Glutamatergic neuron (in vitro differentiated cells): ENCODE results near the gene GMPR. TPM values are rescaled to one million over a fixed set of nuclear protein-coding genes. Genes with fewer than 3 reads are reported as not detected.

Source experiments
- DNase-seq: peaks from one replicate; pipeline ENCODE4 v3.0.0; 2022
- H3K27ac Mint-ChIP-seq: one replicate; pipeline ENCODE4 v1.8.0; 2020; ENCODE audit warnings: mild to moderate bottlenecking, mixed read lengths, inconsistent platforms; ENCODE audit not compliant: unreplicated experiment
- H3K27me3 Mint-ChIP-seq: one replicate; pipeline ENCODE4 v1.8.0; 2020; ENCODE audit warnings: mild to moderate bottlenecking, moderate library complexity, mixed read lengths, inconsistent platforms; ENCODE audit not compliant: unreplicated experiment
- H3K36me3 Mint-ChIP-seq: one replicate; pipeline ENCODE4 v1.8.0; 2020; ENCODE audit warnings: mild to moderate bottlenecking, mixed read lengths, inconsistent platforms; ENCODE audit not compliant: unreplicated experiment
- H3K4me1 Mint-ChIP-seq: one replicate; pipeline ENCODE4 v1.8.0; 2020; ENCODE audit warnings: mild to moderate bottlenecking, low read depth, mixed read lengths, inconsistent platforms; ENCODE audit not compliant: unreplicated experiment
- H3K4me3 Mint-ChIP-seq: one replicate; pipeline ENCODE4 v1.8.0; 2020; ENCODE audit warnings: mild to moderate bottlenecking, mixed read lengths, inconsistent platforms; ENCODE audit not compliant: unreplicated experiment
- H3K9me3 Mint-ChIP-seq: one replicate; pipeline ENCODE4 v1.8.0; 2020; ENCODE audit warnings: mild to moderate bottlenecking, moderate library complexity, mixed read lengths, inconsistent platforms; ENCODE audit not compliant: unreplicated experiment
- total RNA-seq: library from RNA; stranded (reverse); fragmentation: NEBNext Ultra II Directional; extraction: Animal tissue kit (Norgen Biotek cat#: 25700); gene quantifications from one replicate; pipeline ENCODE4 v1.2.1, GENCODE V29; 2021; ENCODE audit not compliant: unreplicated experiment
- TF ChIP-seq, protein P1 (sequence below): fragments of 200-600 bp; sonication (generic); IDR thresholded peaks from one replicate; pipeline ENCODE4 v1.5.0; 2021; ENCODE audit not compliant: partially characterized antibody, unreplicated experiment

Gene GMPR
- total RNA-seq, 1 donor from 2014 or later = 5.0 TPM

DNA sequence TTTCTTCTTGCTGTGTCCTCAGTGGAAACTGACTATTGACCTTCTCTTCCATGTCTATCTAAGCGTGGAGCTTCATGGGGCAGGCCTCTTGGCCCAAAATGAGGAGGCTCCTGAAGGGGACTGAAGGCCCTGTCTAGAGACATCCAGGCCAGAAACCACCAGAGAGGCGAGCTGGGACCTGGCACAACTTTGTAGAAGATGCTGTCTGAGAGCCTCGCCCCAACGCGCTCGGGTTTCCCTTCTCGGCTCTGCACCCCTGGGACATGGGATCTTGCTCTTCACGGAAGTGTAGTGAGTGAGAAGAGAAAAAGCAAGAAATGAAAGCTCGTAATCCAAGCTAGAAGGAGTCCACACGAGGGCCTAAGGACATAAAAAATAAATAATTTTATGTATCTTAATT lies 96.8 kb downstream of the GMPR start:
- no peak overlapping the region for H3K27ac Mint-ChIP-seq
- TF ChIP-seq, protein P1, sequence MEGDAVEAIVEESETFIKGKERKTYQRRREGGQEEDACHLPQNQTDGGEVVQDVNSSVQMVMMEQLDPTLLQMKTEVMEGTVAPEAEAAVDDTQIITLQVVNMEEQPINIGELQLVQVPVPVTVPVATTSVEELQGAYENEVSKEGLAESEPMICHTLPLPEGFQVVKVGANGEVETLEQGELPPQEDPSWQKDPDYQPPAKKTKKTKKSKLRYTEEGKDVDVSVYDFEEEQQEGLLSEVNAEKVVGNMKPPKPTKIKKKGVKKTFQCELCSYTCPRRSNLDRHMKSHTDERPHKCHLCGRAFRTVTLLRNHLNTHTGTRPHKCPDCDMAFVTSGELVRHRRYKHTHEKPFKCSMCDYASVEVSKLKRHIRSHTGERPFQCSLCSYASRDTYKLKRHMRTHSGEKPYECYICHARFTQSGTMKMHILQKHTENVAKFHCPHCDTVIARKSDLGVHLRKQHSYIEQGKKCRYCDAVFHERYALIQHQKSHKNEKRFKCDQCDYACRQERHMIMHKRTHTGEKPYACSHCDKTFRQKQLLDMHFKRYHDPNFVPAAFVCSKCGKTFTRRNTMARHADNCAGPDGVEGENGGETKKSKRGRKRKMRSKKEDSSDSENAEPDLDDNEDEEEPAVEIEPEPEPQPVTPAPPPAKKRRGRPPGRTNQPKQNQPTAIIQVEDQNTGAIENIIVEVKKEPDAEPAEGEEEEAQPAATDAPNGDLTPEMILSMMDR = no peak
- no peaks in the 10 kb centered on the region for H3K36me3 Mint-ChIP-seq
- no peak for DNase-seq
- no peak overlapping the region for H3K4me3 Mint-ChIP-seq
- H3K27me3 Mint-ChIP-seq = peaks cover 6% of the 10 kb centered on the region
- H3K4me1 Mint-ChIP-seq = peaks cover 35% of the 10 kb centered on the region
- peaks cover 6% of the 10 kb centered on the region for H3K9me3 Mint-ChIP-seq

DNA sequence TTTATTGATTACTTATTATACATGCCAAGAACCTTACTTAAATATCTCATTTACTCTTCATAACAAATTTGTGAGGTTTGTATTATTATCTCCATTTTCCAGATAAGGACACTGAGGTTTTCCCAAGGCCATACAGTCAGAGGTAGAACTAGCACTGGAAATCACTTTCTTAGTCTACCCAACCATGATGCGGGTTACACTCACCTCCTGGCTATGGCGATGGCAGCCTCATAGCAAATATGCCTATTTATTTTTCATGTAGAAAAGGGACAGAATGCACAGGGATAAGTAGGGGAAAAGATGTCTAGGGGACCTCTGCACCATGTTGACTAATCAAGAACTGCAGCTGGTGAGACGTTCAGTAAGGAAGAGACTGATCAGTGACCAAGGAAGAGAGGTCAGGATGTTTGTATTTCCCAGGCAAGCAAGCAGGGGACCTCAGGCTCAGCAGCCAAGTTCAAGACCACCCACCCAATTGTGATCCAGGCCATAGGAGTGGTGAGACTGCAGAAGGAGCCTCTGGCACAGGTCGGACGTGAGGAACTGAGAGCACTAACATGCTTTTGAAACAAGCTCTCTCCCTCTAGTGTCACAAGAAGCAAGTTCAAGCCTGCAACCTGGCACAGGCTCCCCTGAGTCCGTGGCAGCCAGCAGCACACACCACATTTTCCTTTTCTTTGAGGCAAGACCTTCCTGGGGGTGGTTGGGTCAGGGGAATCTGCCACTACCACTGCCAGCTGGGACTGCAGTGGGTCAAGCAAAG lies 97.8 kb downstream of the GMPR start:
- TF ChIP-seq, protein P1 = no peak
- Mint-ChIP-seq H3K27ac (no peak overlapping the region), H3K4me3 (no peak overlapping the region), H3K4me1 (peaks cover 35% of the 10 kb centered on the region), H3K27me3 (peaks cover 6% of the 10 kb centered on the region), H3K9me3 (peaks cover 6% of the 10 kb centered on the region), H3K36me3 (no peaks in the 10 kb centered on the region)
- no peak for DNase-seq

- H3K27me3 Mint-ChIP-seq = peaks cover 6% of the 10 kb centered on the region
- H3K36me3 Mint-ChIP-seq = no peaks in the 10 kb centered on the region
- H3K9me3 Mint-ChIP-seq = peaks cover 6% of the 10 kb centered on the region
- H3K4me1 Mint-ChIP-seq = peaks cover 35% of the 10 kb centered on the region
- no peak overlapping the region for H3K4me3 Mint-ChIP-seq
- H3K27ac Mint-ChIP-seq = no peak overlapping the region
- DNase-seq = no peak
- TF ChIP-seq, protein P1 = no peak
These were observed 98.5 kb downstream of the GMPR start for GRCh38 chr6:16336911-16337294.

- TF ChIP-seq, protein P1 = no peak
- Mint-ChIP-seq H3K27ac (no peak overlapping the region), H3K36me3 (no peaks in the 10 kb centered on the region), H3K27me3 (peaks cover 6% of the 10 kb centered on the region), H3K4me1 (peaks cover 35% of the 10 kb centered on the region), H3K9me3 (peaks cover 6% of the 10 kb centered on the region), H3K4me3 (no peak overlapping the region)
- peak; percentile 51 for DNase-seq
These were observed 99.0 kb downstream of the GMPR start for GRCh38 chr6:16337295-16337975.

DNA sequence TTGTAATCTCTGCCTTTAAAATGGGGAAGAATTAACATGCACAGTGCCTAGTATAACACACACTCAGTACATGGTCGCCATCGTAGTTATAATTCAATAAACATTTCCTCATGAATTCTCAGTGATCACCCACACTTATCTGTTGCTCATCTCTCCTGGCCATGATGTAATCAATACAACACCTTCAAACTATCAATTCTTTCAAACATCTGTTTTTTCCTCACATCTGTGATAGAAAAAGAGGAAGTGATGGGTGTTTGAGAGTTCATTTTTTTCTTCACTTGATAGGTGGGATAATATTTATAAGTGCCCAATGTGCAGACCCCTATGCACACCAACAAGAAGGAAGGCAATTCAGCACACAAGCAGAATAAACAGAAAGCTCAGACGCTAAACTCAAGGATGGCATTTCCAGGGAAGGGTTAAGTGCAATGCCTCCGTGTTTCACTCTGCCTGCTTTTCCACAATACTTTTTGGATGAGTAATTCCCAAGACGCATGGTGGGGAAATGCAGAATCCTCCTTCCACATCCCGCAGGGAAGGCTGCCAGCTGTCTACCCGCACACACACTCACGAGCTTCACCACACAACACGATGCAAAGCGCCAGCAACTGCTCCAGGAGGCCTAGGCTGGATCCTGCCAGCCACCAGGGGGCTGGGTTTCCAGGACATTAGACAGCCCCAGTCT lies 100.3 kb downstream of the GMPR start:
- H3K4me1 Mint-ChIP-seq = peaks cover 31% of the 10 kb centered on the region
- TF ChIP-seq, protein P1 = peak; percentile 64
- peak overlapping the region; percentile 51 for H3K4me3 Mint-ChIP-seq
- peaks cover 5% of the 10 kb centered on the region for H3K27me3 Mint-ChIP-seq
- no peaks in the 10 kb centered on the region for H3K36me3 Mint-ChIP-seq
- H3K27ac Mint-ChIP-seq = peak overlapping the region; percentile 26
- peaks cover 6% of the 10 kb centered on the region for H3K9me3 Mint-ChIP-seq
- DNase-seq = peak; percentile 74
